Chondrocyte (in vitro differentiated cells): Measurements from ENCODE around the gene SYNGR3. TPM values are rescaled to one million over a fixed set of nuclear protein-coding genes. Genes with fewer than 3 reads are reported as not detected.

ENCODE experiments used
- DNase-seq: peaks from one replicate; pipeline ENCODE4 v3.0.0; 2021; ENCODE audit warnings: mixed read lengths, low spot score
- H3K27ac Mint-ChIP-seq: one replicate; pipeline ENCODE4 v1.8.0; 2021; ENCODE audit warnings: mild to moderate bottlenecking, moderate library complexity, mixed read lengths; ENCODE audit not compliant: unreplicated experiment
- H3K27me3 Mint-ChIP-seq: 2 replicates; pipeline ENCODE4 v1.8.0; 2021; ENCODE audit warnings: low read depth, mixed read lengths
- H3K36me3 Mint-ChIP-seq: 2 replicates; pipeline ENCODE4 v1.8.0; 2021; ENCODE audit warnings: low read depth, mixed read lengths
- H3K4me1 Mint-ChIP-seq: 2 replicates; pipeline ENCODE4 v1.8.0; 2021; ENCODE audit warnings: low read depth, mild to moderate bottlenecking, mixed read lengths
- H3K4me3 Mint-ChIP-seq: one replicate; pipeline ENCODE4 v1.8.0; 2021; ENCODE audit warnings: mild to moderate bottlenecking, moderate library complexity, mixed read lengths; ENCODE audit not compliant: unreplicated experiment
- H3K9me3 Mint-ChIP-seq: 2 replicates; pipeline ENCODE4 v1.8.0; 2021; ENCODE audit warnings: low read depth, mixed read lengths
- total RNA-seq: library from RNA; stranded (reverse); gene quantifications from 3 replicates; pipeline ENCODE4 v1.2.1, GENCODE V29; 2021
- TF ChIP-seq, protein P1 (sequence below): fragments of 200-600 bp; sonication (generic); IDR thresholded peaks from 2 replicates; pipeline ENCODE4 v1.5.0; 2021; ENCODE audit warnings: antibody characterized with exemption, mild to moderate bottlenecking, moderate library complexity

Gene SYNGR3
- total RNA-seq, 1 donor from 2014 or later = 0.67 TPM

DNA sequence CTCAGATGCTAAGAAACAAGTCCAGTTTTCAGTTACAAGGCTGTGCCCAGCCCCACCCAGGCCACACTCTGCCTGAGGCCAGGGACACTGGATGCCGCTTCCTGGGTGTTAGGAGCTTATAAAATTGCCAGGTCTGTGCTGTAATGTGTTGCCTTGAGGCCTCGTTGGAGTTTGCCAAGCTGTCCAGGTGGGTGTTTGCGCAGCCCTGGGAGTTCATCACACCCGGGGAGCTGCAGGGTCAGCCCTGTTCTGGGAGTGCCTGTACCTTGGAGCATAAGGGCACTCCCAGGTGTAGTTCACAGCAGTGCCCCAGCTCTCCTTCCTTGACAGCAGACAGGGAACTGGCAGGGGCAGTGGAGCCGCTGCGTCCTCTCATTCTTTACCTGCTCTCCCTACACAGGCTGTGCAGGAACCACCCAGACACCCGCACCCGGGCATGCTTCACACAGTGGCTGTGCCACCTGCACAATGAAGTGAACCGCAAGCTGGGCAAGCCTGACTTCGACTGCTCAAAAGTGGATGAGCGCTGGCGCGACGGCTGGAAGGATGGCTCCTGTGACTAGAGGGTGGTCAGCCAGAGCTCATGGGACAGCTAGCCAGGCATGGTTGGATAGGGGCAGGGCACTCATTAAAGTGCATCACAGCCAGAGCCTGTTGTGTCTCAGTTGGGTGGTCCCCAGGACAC is 4.2 kb upstream of the SYNGR3 start:
- Mint-ChIP-seq H3K4me1 (peaks cover 15% of the 10 kb centered on the region), H3K4me3 (peak overlapping the region; percentile 80), H3K27ac (no peak overlapping the region), H3K9me3 (no peaks in the 10 kb centered on the region), H3K27me3 (peaks cover 11% of the 10 kb centered on the region), H3K36me3 (peaks cover 2% of the 10 kb centered on the region)
- TF ChIP-seq, protein P1, sequence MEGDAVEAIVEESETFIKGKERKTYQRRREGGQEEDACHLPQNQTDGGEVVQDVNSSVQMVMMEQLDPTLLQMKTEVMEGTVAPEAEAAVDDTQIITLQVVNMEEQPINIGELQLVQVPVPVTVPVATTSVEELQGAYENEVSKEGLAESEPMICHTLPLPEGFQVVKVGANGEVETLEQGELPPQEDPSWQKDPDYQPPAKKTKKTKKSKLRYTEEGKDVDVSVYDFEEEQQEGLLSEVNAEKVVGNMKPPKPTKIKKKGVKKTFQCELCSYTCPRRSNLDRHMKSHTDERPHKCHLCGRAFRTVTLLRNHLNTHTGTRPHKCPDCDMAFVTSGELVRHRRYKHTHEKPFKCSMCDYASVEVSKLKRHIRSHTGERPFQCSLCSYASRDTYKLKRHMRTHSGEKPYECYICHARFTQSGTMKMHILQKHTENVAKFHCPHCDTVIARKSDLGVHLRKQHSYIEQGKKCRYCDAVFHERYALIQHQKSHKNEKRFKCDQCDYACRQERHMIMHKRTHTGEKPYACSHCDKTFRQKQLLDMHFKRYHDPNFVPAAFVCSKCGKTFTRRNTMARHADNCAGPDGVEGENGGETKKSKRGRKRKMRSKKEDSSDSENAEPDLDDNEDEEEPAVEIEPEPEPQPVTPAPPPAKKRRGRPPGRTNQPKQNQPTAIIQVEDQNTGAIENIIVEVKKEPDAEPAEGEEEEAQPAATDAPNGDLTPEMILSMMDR = no peak
- DNase-seq = no peak

DNA sequence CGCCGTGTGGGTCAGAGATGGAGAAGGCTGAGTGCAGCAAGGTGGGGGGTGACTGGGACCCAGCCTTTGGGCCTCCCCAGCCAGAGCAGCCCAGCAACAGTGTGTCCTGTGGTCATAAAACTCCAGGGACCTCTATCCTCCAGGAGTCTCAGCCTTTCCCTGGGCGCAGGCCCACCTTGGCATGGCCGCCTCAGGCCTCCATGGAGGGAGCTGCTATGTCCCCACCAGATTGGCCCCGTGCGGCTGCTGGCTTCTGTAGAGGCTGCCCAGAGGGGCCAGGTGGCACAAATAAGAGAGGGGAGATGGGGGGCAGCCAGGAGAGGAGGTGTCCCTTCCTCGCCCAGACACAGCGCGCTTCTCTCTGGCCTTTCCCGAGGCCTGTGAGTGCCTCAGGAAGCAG is 2.6 kb upstream of the SYNGR3 start:
- H3K27me3 Mint-ChIP-seq = peaks cover 14% of the 10 kb centered on the region
- peaks cover 2% of the 10 kb centered on the region for H3K36me3 Mint-ChIP-seq
- H3K4me1 Mint-ChIP-seq = peaks cover 18% of the 10 kb centered on the region
- H3K27ac Mint-ChIP-seq = no peak overlapping the region
- TF ChIP-seq, protein P1 = no peak
- no peak for DNase-seq
- no peaks in the 10 kb centered on the region for H3K9me3 Mint-ChIP-seq
- no peak overlapping the region for H3K4me3 Mint-ChIP-seq

DNA sequence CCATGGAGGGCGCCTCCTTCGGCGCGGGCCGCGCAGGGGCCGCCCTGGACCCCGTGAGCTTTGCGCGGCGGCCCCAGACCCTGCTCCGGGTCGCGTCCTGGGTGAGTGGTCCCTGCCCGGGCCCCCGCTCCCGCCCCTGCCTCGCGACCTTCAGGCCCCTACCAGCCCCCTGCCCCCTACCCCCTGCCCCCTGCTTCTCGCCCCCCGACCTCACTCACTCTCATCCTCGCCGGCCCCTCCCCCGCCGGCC is 256 bp downstream of the SYNGR3 start:
- Mint-ChIP-seq H3K4me1 (peaks cover 9% of the 10 kb centered on the region), H3K9me3 (no peaks in the 10 kb centered on the region), H3K27ac (no peak overlapping the region), H3K27me3 (peaks cover 14% of the 10 kb centered on the region), H3K4me3 (no peak overlapping the region), H3K36me3 (peaks cover 2% of the 10 kb centered on the region)
- TF ChIP-seq, protein P1 = no peak
- DNase-seq = no peak

DNA sequence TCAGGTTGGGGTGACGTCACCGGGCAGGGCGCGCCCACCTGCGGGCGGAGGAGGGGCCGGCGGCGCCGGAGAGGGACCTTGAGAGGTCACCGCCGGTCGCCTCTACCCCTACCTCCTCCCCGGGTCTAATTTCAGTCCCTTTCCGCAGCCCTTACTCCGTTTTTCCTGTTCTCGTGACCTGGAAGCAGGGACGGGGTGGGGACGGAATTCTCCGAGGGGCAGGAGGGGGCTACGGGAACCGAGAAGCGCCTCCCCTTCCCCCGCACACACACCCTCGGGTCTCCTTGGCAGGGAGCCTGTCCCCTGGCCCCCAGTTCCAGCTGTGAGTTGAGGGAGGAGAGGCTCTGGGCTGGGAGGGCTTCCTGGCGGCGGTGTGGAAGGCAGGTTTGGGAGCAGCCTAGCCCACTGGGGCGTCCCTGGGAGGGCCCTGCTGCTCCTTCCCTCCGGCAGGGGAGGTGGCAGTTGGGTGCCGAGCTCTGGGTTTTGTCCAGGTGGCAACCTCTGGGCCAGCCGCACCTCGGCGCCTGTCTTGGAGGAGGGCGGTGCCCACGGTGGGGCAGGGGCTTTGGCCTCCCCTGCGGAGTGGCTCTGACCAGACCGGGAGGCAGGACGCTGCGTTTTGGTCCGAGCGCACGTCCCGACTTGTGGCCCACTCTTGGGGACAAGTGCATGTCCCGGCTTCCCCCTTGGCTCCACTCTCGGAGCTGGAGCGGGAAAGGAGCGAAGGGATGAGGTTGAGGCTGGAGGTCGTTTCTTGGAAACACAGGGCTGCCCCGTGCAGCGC is 773 bp downstream of the SYNGR3 start:
- DNase-seq = no peak
- Mint-ChIP-seq H3K36me3 (peaks cover 4% of the 10 kb centered on the region), H3K27ac (no peak overlapping the region), H3K27me3 (peaks cover 14% of the 10 kb centered on the region), H3K4me3 (peak overlapping the region; percentile 6), H3K9me3 (no peaks in the 10 kb centered on the region), H3K4me1 (peaks cover 5% of the 10 kb centered on the region)
- TF ChIP-seq, protein P1 = no peak

DNA sequence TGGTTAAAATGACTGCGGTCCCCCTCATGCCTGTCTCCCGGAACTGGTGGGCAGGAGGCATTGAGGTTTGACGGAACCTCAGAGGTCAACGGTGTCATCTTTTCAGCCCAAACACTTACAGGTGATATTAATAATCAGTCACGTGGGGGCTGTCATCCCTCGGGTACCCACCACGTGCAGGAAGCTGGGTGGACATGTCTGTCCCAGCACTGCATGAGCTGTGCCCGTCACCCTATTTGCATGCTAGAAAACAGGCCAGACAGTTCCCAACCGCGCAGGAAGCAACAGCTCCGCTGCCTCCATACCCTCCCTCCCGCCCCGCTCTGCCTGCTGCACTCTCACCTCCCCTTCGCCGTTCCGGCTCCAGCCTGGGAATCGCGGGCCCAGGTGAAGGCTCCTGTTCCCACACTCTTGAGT is 1.4 kb downstream of the SYNGR3 start:
- no peak for DNase-seq
- Mint-ChIP-seq H3K4me1 (peaks cover 5% of the 10 kb centered on the region), H3K9me3 (no peaks in the 10 kb centered on the region), H3K4me3 (no peak overlapping the region), H3K36me3 (peaks cover 4% of the 10 kb centered on the region), H3K27ac (no peak overlapping the region), H3K27me3 (peaks cover 14% of the 10 kb centered on the region)
- TF ChIP-seq, protein P1 = no peak
